ENCODE measurements around the gene OR13H1. TPM values are rescaled to one million over a fixed set of nuclear protein-coding genes. Genes with fewer than 3 reads are reported as not detected.
"Not testable (repeated sequence)": the region's sequence is repeated elsewhere in the genome, so short reads cannot be mapped to it uniquely, and the experiment has no call there.

The OR13H1 gene
- total RNA-seq (2021) (not detected in 2 replicates), Bru-seq, nascent RNA (not detected), BruChase-seq, experiment 1, labeled RNA remaining after a 2-hour chase (not detected), BruChase-seq, experiment 2, labeled RNA remaining after a 6-hour chase (not detected)
- long read RNA-seq, result 0 reads

- BruUV-seq (replicated peaks), result no TSS peak
- H3K9me3 ChIP-seq (ENCODE audit: low read depth, low read length, poor library complexity, severe bottlenecking), result no peaks in the 10 kb centered on the region
- no peak within 1 kb of the TSS for H3K4me3 ChIP-seq (ENCODE audit: low read depth, low read length, poor library complexity, severe bottlenecking)
- H3K27me3 ChIP-seq (replicated peaks; ENCODE audit: insufficient read depth, low read depth, low read length, poor library complexity), result peaks cover 6% of the 10 kb centered on the region
- H3K36me3 ChIP-seq (ENCODE audit: insufficient read depth, low read length, poor library complexity, severe bottlenecking), result no peaks in the 10 kb centered on the region
- TF ChIP-seq CTCF (conservative IDR thresholded peaks at IDR 0.05; ENCODE audit: low read depth, low read length), result no peak
- TF ChIP-seq EZH2 (IDR thresholded peaks at IDR 0.05; ENCODE audit: borderline replicate concordance, low read depth, low read length, poor library complexity, severe bottlenecking), result no peak
- no peaks in the 10 kb centered on the region for H3K4me1 ChIP-seq (ENCODE audit: insufficient read depth, low read length, poor library complexity, severe bottlenecking)
- no peak within 1 kb of the TSS for H3K27ac ChIP-seq (ENCODE audit: low read depth, low read length, poor library complexity, severe bottlenecking)
- no peak for DNase-seq (ENCODE audit: low spot score)
- ChIA-PET POLR2A (ENCODE audit: low non-redundant PET) (no interaction called here), CTCF (no interaction called here)
- intact Hi-C loops (cut with micrococcal nuclease; ENCODE audit: unreplicated experiment), result no loop called here
Observed at GRCh38 chrX:131543774-131544173, at the start of gene OR13H1. TSS of gene OR13H1 (plus strand) at chrX:131544074. CDS start at chrX:131544074, 0 bp downstream.

GRCh38 chrX:131501556-131501955 lies 42.3 kb upstream of the OR13H1 start:
- intact Hi-C loops (cut with micrococcal nuclease; ENCODE audit: unreplicated experiment); BruUV-seq (replicated peaks); POLR2A ChIA-PET (ENCODE audit: low non-redundant PET): not testable (repeated sequence)

GRCh38 chrX:131513159-131513914 lies 30.5 kb upstream of the OR13H1 start:
- H3K4me3 ChIP-seq (ENCODE audit: low read depth, low read length, poor library complexity, severe bottlenecking), result no peak overlapping the region
- TF ChIP-seq CTCF (conservative IDR thresholded peaks at IDR 0.05; ENCODE audit: low read depth, low read length) (no peak), EZH2 (IDR thresholded peaks at IDR 0.05; ENCODE audit: borderline replicate concordance, low read depth, low read length, poor library complexity, severe bottlenecking) (no peak)
- H3K9me3 ChIP-seq (ENCODE audit: low read depth, low read length, poor library complexity, severe bottlenecking), result peaks cover 6% of the 10 kb centered on the region
- ChIA-PET POLR2A (ENCODE audit: low non-redundant PET) (no interaction called here), CTCF (no interaction called here)
- no peaks in the 10 kb centered on the region for H3K4me1 ChIP-seq (ENCODE audit: insufficient read depth, low read length, poor library complexity, severe bottlenecking)
- H3K27me3 ChIP-seq (replicated peaks; ENCODE audit: insufficient read depth, low read depth, low read length, poor library complexity), result no peaks in the 10 kb centered on the region
- no peaks in the 10 kb centered on the region for H3K36me3 ChIP-seq (ENCODE audit: insufficient read depth, low read length, poor library complexity, severe bottlenecking)
- BruUV-seq (replicated peaks), result no TSS peak
- no peak overlapping the region for H3K27ac ChIP-seq (ENCODE audit: low read depth, low read length, poor library complexity, severe bottlenecking)
- intact Hi-C loops (cut with micrococcal nuclease; ENCODE audit: unreplicated experiment), result no loop called here
- no peak for DNase-seq (ENCODE audit: low spot score)

More at GRCh38 chrX:131501556-131501955, 42.3 kb upstream of the OR13H1 start:
- DNase-seq (ENCODE audit: low spot score); H3K9me3 ChIP-seq (ENCODE audit: low read depth, low read length, poor library complexity, severe bottlenecking); H3K27me3 ChIP-seq (replicated peaks; ENCODE audit: insufficient read depth, low read depth, low read length, poor library complexity); H3K4me3 ChIP-seq (ENCODE audit: low read depth, low read length, poor library complexity, severe bottlenecking); H3K27ac ChIP-seq (ENCODE audit: low read depth, low read length, poor library complexity, severe bottlenecking); H3K4me1 ChIP-seq (ENCODE audit: insufficient read depth, low read length, poor library complexity, severe bottlenecking); CTCF ChIA-PET; H3K36me3 ChIP-seq (ENCODE audit: insufficient read depth, low read length, poor library complexity, severe bottlenecking): not testable (repeated sequence)

GRCh38 chrX:131521824-131522223 lies 22.1 kb upstream of the OR13H1 start:
- POLR2A ChIA-PET (ENCODE audit: low non-redundant PET), result no interaction called here
- Histone ChIP-seq H3K4me1 (ENCODE audit: insufficient read depth, low read length, poor library complexity, severe bottlenecking) (no peaks in the 10 kb centered on the region), H3K27ac (ENCODE audit: low read depth, low read length, poor library complexity, severe bottlenecking) (no peak overlapping the region), H3K9me3 (ENCODE audit: low read depth, low read length, poor library complexity, severe bottlenecking) (peaks cover 7% of the 10 kb centered on the region), H3K36me3 (ENCODE audit: insufficient read depth, low read length, poor library complexity, severe bottlenecking) (no peaks in the 10 kb centered on the region), H3K4me3 (ENCODE audit: low read depth, low read length, poor library complexity, severe bottlenecking) (no peak overlapping the region), H3K27me3 (replicated peaks; ENCODE audit: insufficient read depth, low read depth, low read length, poor library complexity) (no peaks in the 10 kb centered on the region)
- CTCF ChIA-PET, result no interaction called here
- TF ChIP-seq CTCF (conservative IDR thresholded peaks at IDR 0.05; ENCODE audit: low read depth, low read length), result no peak
- no TSS peak for BruUV-seq (replicated peaks)
- intact Hi-C loops (cut with micrococcal nuclease; ENCODE audit: unreplicated experiment), result no loop called here
- DNase-seq (ENCODE audit: low spot score), result no peak

All from A673 (cell line).